K562 (cell line): Measurements from ENCODE around the gene UNC45A.

Source experiments
- BACH1 ChIP-seq: fragments of 200-800 bp; sonication (Bioruptor generic); IDR thresholded peaks from 2 replicates; pipeline ENCODE4 v1.6.1; 2016; ENCODE audit warnings: missing genetic modification characterization, missing compliant biosample characterization
- BHLHE40 ChIP-seq: IDR thresholded peaks from 2 replicates; pipeline ENCODE4 v1.6.1; 2011; ENCODE audit warnings: low read length, improper control_type of control experiment
- BMI1 ChIP-seq: fragments of 150-350 bp; IDR thresholded peaks from 2 replicates; pipeline ENCODE4 v1.6.1; 2014; ENCODE audit warnings: low read length
- CHD1 ChIP-seq: fragments of 200-600 bp; sonication (generic); IDR thresholded peaks from one replicate; pipeline ENCODE4 v1.6.1; 2012; ENCODE audit warnings: mild to moderate bottlenecking, moderate library complexity, low read length, inconsistent platforms
- FOXM1 ChIP-seq, 2 experiments: fragments of 450-650 bp in 1 of 2; sonication (generic) in 1 of 2; formaldehyde crosslinking in 1 of 2; IDR thresholded peaks; 2 replicates each; pipeline versions ENCODE4 v1.6.1 to v1.9.0; 2017 to 2022; ENCODE audit warnings: low read depth in 2 of 2, mild to moderate bottlenecking in 2 of 2, missing genetic modification reagents in 1 of 2, moderate library complexity in 1 of 2
- MYC ChIP-seq, 2 experiments: fragments of 250-450 bp in 1 of 2; sonication (Bioruptor Pico) in 1 of 2; IDR thresholded peaks; 2 replicates each; pipeline versions ENCODE4 v1.5.1 to v1.6.1; 2012 to 2021; ENCODE audit warnings: low read depth in 2 of 2, borderline replicate concordance in 1 of 2, improper control_type of control experiment in 1 of 2, low read length in 1 of 2, mild to moderate bottlenecking in 1 of 2, moderate library complexity in 1 of 2
- RNF2 ChIP-seq: sonication (generic); IDR thresholded peaks from 2 replicates; pipeline ENCODE4 v1.6.1; 2016
- ZNF274 ChIP-seq: IDR thresholded peaks from 2 replicates; pipeline ENCODE4 v1.6.1; 2011; ENCODE audit warnings: low read depth, mild to moderate bottlenecking, low read length, moderate library complexity, borderline replicate concordance
- TF ChIP-seq, protein P1 (sequence below), 3 experiments: IDR thresholded peaks in 2 of 3; conservative IDR thresholded peaks in 1 of 3; 2 replicates each; pipeline ENCODE4 v1.5.1; 2011 to 2012; ENCODE audit warnings: low read length in 3 of 3, mild to moderate bottlenecking in 3 of 3, control low read depth in 2 of 3, improper control_type of control experiment in 1 of 3, inconsistent platforms in 1 of 3, low read depth in 1 of 3, mixed read lengths in 1 of 3, moderate library complexity in 1 of 3; ENCODE audit not compliant: insufficient read depth in 2 of 3
- TF ChIP-seq, protein P2 (sequence below): fragments of 450-650 bp; formaldehyde crosslinking; IDR thresholded peaks from 2 replicates; pipeline ENCODE4 v1.4.0; 2022; ENCODE audit warnings: mild to moderate bottlenecking, moderate library complexity

DNA sequence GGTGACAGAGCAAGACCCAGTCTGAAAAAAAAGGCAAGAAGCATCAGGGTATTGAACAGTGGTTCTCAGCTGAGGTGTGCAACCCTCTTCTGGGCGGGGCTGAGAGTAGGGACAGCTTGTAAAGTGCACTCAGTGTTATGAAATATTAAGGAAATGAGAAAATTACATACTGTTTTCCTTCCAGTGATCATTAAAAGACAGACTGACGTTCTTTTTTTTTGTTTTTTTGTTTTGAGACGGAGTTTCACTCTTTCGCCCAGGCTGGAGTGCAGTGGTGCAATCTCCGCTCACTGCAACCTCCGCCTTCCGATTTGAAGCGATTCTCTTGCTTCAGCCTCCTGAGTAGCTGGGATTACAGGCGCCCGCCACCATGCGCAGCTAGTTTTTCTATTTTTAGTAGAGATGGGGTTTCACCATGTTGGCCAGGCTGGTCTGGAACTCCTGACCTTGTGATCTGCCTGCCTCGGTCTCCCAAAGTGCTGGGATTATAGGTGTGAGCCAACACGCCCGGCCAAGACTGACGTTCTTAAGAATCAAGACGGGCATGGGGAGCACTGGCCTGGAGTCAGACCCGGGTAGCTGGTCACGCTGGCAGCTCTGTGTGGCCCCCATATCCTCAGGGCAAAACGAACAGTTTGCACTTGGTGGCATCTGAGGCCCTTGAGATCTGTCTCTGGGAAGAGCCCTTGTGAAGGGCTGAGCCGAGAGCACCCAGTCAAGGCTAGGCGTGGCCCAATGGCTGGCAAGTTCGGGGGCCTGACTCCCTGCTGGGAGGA is 20.6 kb upstream of the UNC45A start:
- TF ChIP-seq, protein P1, sequence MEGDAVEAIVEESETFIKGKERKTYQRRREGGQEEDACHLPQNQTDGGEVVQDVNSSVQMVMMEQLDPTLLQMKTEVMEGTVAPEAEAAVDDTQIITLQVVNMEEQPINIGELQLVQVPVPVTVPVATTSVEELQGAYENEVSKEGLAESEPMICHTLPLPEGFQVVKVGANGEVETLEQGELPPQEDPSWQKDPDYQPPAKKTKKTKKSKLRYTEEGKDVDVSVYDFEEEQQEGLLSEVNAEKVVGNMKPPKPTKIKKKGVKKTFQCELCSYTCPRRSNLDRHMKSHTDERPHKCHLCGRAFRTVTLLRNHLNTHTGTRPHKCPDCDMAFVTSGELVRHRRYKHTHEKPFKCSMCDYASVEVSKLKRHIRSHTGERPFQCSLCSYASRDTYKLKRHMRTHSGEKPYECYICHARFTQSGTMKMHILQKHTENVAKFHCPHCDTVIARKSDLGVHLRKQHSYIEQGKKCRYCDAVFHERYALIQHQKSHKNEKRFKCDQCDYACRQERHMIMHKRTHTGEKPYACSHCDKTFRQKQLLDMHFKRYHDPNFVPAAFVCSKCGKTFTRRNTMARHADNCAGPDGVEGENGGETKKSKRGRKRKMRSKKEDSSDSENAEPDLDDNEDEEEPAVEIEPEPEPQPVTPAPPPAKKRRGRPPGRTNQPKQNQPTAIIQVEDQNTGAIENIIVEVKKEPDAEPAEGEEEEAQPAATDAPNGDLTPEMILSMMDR (IDR thresholded peaks at IDR 0.05 in 2 of 3, conservative IDR thresholded peaks at IDR 0.05 in 1 of 3; ENCODE audit: insufficient read depth in 2 of 3, low read depth in 1 of 3, low read length in 3 of 3), result no peak
- TF ChIP-seq BACH1 (tag) (no peak), BHLHE40 (no peak), MYC (IDR thresholded peaks at IDR 0.05; ENCODE audit: low read depth, low read length) (no peak), MYC (CRISPR knock-in tag; IDR thresholded peaks at IDR 0.05; ENCODE audit: borderline replicate concordance, low read depth) (no peak), ZNF274 (no peak), CHD1 (no peak), RNF2 (no peak), BMI1 (no peak), FOXM1 (IDR thresholded peaks at IDR 0.05; ENCODE audit: low read depth) (no peak), FOXM1 (CRISPR knock-in tag; IDR thresholded peaks at IDR 0.05; ENCODE audit: low read depth) (no peak)
- TF ChIP-seq, protein P2, sequence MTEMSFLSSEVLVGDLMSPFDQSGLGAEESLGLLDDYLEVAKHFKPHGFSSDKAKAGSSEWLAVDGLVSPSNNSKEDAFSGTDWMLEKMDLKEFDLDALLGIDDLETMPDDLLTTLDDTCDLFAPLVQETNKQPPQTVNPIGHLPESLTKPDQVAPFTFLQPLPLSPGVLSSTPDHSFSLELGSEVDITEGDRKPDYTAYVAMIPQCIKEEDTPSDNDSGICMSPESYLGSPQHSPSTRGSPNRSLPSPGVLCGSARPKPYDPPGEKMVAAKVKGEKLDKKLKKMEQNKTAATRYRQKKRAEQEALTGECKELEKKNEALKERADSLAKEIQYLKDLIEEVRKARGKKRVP (CRISPR knock-in tag), result no peak
